Gastrocnemius medialis (tissue), 4 donors: Measurements from ENCODE around the gene NKD1.

Experiments
- CTCF ChIP-seq, 5 experiments: fragments of 450-650 bp in 3 of 5; fragments of 200-600 bp in 2 of 5; sonication (generic) in 2 of 5; IDR thresholded peaks in 4 of 5; conservative IDR thresholded peaks in 1 of 5; 1 replicate in 4 of 5; 2 replicates in 1 of 5; pipeline ENCODE4 v1.5.1; 2016 to 2019; ENCODE audit warnings: antibody characterized with exemption in 5 of 5, mild to moderate bottlenecking in 3 of 5, moderate library complexity in 3 of 5
- POLR2A ChIP-seq, 2 donors: fragments of 450-650 bp; IDR thresholded peaks; one replicate each; pipeline ENCODE4 v1.6.1; 2017; ENCODE audit warnings: antibody characterized with exemption in 2 of 2, mild to moderate bottlenecking in 2 of 2, moderate library complexity in 2 of 2

DNA sequence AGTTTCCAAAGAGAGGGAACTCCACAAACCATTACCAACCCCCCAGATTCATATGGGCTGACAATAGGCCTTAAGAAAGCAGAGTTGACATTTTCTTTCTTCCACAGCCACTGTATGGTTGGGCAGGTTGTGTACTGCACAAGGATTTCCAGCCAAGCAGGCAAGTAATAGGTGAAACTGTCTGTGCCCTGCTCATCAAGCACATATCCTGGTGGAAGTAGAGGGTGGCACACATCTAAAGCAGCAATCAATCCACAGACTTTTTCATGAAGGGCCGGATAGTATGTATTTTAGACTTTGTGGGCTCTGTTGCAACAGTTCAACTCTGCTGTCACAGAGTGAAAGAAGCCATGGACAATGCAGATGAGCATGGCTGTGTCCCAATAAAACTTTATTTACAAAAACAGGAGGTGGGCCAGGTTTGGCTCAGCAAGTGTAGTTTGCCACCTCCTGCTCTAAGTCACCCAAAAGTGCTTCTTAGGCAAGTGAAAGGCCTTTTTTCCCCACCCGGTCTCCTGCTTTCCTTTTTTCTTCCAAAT lies 69.5 kb downstream of the NKD1 start:
- no peak for TF ChIP-seq CTCF (IDR thresholded peaks at IDR 0.05 in 4 of 5, conservative IDR thresholded peaks at IDR 0.05 in 1 of 5)
- TF ChIP-seq POLR2A (IDR thresholded peaks at IDR 0.05): no peak
